Osteocyte (in vitro differentiated cells): Measurements from ENCODE around the gene PIK3CD. TPM values are rescaled to one million over a fixed set of nuclear protein-coding genes. Genes with fewer than 3 reads are reported as not detected.
A peak's percentile ranks its signal among the peaks of the same experiment; 100 is the strongest.

Source experiments
- DNase-seq: peaks from one replicate; pipeline ENCODE4 v3.0.0; 2021; ENCODE audit warnings: mixed read lengths; ENCODE audit not compliant: unreplicated experiment; ENCODE audit errors: extremely low spot score
- H3K27ac Mint-ChIP-seq: one replicate; pipeline ENCODE4 v1.8.0; 2021; ENCODE audit warnings: mild to moderate bottlenecking, mixed read lengths; ENCODE audit not compliant: unreplicated experiment
- H3K27me3 Mint-ChIP-seq: one replicate; pipeline ENCODE4 v1.8.0; 2021; ENCODE audit warnings: mixed read lengths; ENCODE audit not compliant: unreplicated experiment
- H3K36me3 Mint-ChIP-seq: one replicate; pipeline ENCODE4 v1.8.0; 2021; ENCODE audit warnings: mixed read lengths; ENCODE audit not compliant: unreplicated experiment
- H3K4me1 Mint-ChIP-seq: one replicate; pipeline ENCODE4 v1.8.0; 2021; ENCODE audit warnings: mixed read lengths; ENCODE audit not compliant: unreplicated experiment
- H3K4me3 Mint-ChIP-seq: one replicate; pipeline ENCODE4 v1.8.0; 2021; ENCODE audit warnings: mild to moderate bottlenecking, moderate library complexity, mixed read lengths; ENCODE audit not compliant: unreplicated experiment
- H3K9me3 Mint-ChIP-seq: one replicate; pipeline ENCODE4 v1.8.0; 2021; ENCODE audit warnings: mixed read lengths; ENCODE audit not compliant: unreplicated experiment
- total RNA-seq: library from RNA; stranded (reverse); gene quantifications from 2 replicates; pipeline ENCODE4 v1.2.1, GENCODE V29; 2021
- TF ChIP-seq, protein P1 (sequence below): fragments of 200-600 bp; sonication (generic); IDR thresholded peaks from 2 replicates; pipeline ENCODE4 v1.5.0; 2021; ENCODE audit warnings: antibody characterized with exemption, mild to moderate bottlenecking, moderate library complexity

PIK3CD gene
- total RNA-seq, 1 donor from 2014 or later, result 14.6 TPM

GRCh38 chr1:9733160-9733789 lies 81.7 kb downstream of the PIK3CD start:
- DNase-seq, result no peak
- Mint-ChIP-seq H3K27me3 (no peaks in the 10 kb centered on the region), H3K36me3 (peaks cover 52% of the 10 kb centered on the region), H3K27ac (no peak overlapping the region), H3K4me3 (no peak overlapping the region), H3K4me1 (no peaks in the 10 kb centered on the region), H3K9me3 (no peaks in the 10 kb centered on the region)
- TF ChIP-seq, protein P1, sequence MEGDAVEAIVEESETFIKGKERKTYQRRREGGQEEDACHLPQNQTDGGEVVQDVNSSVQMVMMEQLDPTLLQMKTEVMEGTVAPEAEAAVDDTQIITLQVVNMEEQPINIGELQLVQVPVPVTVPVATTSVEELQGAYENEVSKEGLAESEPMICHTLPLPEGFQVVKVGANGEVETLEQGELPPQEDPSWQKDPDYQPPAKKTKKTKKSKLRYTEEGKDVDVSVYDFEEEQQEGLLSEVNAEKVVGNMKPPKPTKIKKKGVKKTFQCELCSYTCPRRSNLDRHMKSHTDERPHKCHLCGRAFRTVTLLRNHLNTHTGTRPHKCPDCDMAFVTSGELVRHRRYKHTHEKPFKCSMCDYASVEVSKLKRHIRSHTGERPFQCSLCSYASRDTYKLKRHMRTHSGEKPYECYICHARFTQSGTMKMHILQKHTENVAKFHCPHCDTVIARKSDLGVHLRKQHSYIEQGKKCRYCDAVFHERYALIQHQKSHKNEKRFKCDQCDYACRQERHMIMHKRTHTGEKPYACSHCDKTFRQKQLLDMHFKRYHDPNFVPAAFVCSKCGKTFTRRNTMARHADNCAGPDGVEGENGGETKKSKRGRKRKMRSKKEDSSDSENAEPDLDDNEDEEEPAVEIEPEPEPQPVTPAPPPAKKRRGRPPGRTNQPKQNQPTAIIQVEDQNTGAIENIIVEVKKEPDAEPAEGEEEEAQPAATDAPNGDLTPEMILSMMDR, result no peak

DNA sequence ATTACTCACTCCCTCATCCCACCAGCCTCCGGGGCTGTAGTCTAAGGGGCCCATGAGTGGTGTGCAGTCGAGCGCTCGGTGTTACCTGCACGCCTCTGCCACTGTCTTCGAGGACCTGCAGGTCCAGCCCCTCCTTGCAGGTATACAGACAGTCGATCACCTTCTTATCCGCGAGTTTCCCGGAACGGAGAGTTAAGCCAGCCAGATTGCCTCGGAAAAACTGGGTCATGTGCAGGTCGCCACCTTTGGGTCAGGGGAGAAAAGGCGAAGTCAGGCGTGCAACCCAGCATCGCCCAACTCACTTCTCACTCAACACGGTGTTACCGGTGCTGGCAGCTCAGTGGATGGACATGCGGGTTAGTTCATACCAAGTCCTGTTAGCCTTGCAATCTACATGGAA lies 84.3 kb downstream of the PIK3CD start:
- no peaks in the 10 kb centered on the region for H3K27me3 Mint-ChIP-seq
- H3K27ac Mint-ChIP-seq, result no peak overlapping the region
- DNase-seq, result no peak
- no peaks in the 10 kb centered on the region for H3K4me1 Mint-ChIP-seq
- TF ChIP-seq, protein P1, result no peak
- H3K4me3 Mint-ChIP-seq, result no peak overlapping the region
- H3K9me3 Mint-ChIP-seq, result no peaks in the 10 kb centered on the region
- H3K36me3 Mint-ChIP-seq, result peaks cover 46% of the 10 kb centered on the region

DNA sequence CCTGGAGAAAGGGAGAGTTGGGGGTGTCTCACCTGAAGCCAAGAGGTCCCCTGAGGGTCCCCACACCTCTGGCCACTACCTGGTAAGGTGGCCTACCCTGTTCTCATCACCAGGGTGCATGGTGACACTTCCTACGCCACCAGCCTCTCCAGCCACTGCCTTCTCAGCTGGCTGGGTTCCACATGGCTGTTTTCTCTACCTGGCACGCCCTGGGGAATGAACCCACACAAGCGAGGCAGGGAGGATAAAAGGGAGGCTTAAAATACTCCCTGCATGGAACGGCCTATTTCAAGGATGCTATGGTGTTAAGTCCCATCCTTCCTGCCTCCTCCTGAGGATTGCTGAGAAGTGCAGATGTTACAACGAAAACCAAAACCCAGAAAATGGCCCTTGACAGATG lies 84.7 kb downstream of the PIK3CD start:
- Mint-ChIP-seq H3K27ac (no peak overlapping the region), H3K27me3 (no peaks in the 10 kb centered on the region), H3K9me3 (no peaks in the 10 kb centered on the region), H3K36me3 (peaks cover 44% of the 10 kb centered on the region), H3K4me3 (no peak overlapping the region), H3K4me1 (no peaks in the 10 kb centered on the region)
- no peak for DNase-seq
- TF ChIP-seq, protein P1, result no peak

- Mint-ChIP-seq H3K27me3 (no peaks in the 10 kb centered on the region), H3K36me3 (peaks cover 41% of the 10 kb centered on the region), H3K27ac (no peak overlapping the region), H3K4me3 (no peak overlapping the region), H3K9me3 (no peaks in the 10 kb centered on the region), H3K4me1 (no peaks in the 10 kb centered on the region)
- TF ChIP-seq, protein P1, result no peak
- DNase-seq, result no peak
These were observed 85.5 kb downstream of the PIK3CD start for GRCh38 chr1:9737057-9737456.

DNA sequence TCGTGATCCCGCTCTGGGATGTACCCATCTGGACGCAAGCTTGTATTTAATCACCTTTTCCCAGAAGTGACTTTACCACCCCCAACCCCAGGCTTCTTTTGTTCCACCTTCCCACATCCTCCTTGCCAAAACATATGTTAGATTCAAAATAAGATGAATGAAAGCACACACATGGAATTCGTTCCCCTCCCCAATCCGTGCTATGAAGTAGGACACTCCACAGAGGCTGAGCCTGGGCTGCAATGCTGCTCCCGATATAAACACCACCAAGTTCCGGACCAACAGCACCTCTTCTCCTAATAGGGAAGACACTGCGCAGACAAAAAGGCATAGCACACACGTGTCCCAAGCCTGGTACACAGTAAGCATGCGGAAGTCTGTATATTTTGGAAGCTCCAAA lies 86.1 kb downstream of the PIK3CD start:
- Mint-ChIP-seq H3K4me3 (no peak overlapping the region), H3K36me3 (peaks cover 38% of the 10 kb centered on the region), H3K4me1 (no peaks in the 10 kb centered on the region), H3K9me3 (no peaks in the 10 kb centered on the region), H3K27me3 (no peaks in the 10 kb centered on the region), H3K27ac (peak overlapping the region; percentile 61)
- TF ChIP-seq, protein P1, result no peak
- DNase-seq, result no peak
